HepG2 (cell line): ENCODE data around the gene ESYT1. TPM values are rescaled to one million over a fixed set of nuclear protein-coding genes. Genes with fewer than 3 reads are reported as not detected.

Experiments used
- ARNTL ChIP-seq: sonication (generic); formaldehyde crosslinking; IDR thresholded peaks from 2 replicates; pipeline ENCODE4 v1.4.0; 2020; ENCODE audit warnings: mild to moderate bottlenecking, missing genetic modification reagents
- HES4 ChIP-seq: sonication (generic); formaldehyde crosslinking; IDR thresholded peaks from 2 replicates; pipeline ENCODE4 v1.9.0; 2021; ENCODE audit warnings: mild to moderate bottlenecking, missing genetic modification reagents, borderline replicate concordance
- MED1 ChIP-seq: sonication (generic); formaldehyde crosslinking; IDR thresholded peaks from 2 replicates; pipeline ENCODE4 v1.4.0; 2020; ENCODE audit warnings: missing genetic modification reagents
- PHB2 ChIP-seq: fragments of 450-650 bp; IDR thresholded peaks from 2 replicates; pipeline ENCODE4 v1.6.1; 2018; ENCODE audit not compliant: partially characterized antibody
- SIN3B ChIP-seq: fragments of 150-350 bp; IDR thresholded peaks from 2 replicates; pipeline ENCODE4 v1.6.1; 2014; ENCODE audit warnings: low read length
- SOX13 ChIP-seq, 3 experiments: fragments of 450-650 bp in 1 of 3; sonication (generic) in 1 of 3; formaldehyde crosslinking in 1 of 3; IDR thresholded peaks in 2 of 3; conservative IDR thresholded peaks in 1 of 3; 2 replicates each; pipeline versions ENCODE4 v1.5.0 to v1.6.1; 2016 to 2020; ENCODE audit warnings: antibody characterized with exemption in 1 of 3, mild to moderate bottlenecking in 1 of 3, missing compliant biosample characterization in 1 of 3, missing genetic modification reagents in 1 of 3, moderate library complexity in 1 of 3
- SRSF9 ChIP-seq: fragments of 200-400 bp; formaldehyde crosslinking; IDR thresholded peaks from 2 replicates; pipeline ENCODE4 v1.6.1; 2018; ENCODE audit warnings: borderline replicate concordance, mild to moderate bottlenecking, low read depth, low read length; ENCODE audit not compliant: insufficient read depth, poor library complexity, severe bottlenecking
- TGIF2 ChIP-seq: IDR thresholded peaks from 2 replicates; pipeline ENCODE4 v1.6.1; 2016; ENCODE audit warnings: control low read depth, missing compliant biosample characterization
- ZFP90 ChIP-seq: sonication (generic); formaldehyde crosslinking; IDR thresholded peaks from 2 replicates; pipeline ENCODE4 v1.8.0; 2022; ENCODE audit warnings: missing genetic modification reagents, mild to moderate bottlenecking, inconsistent platforms, borderline replicate concordance
- ZNF326 ChIP-seq: sonication (generic); formaldehyde crosslinking; IDR thresholded peaks from 2 replicates; pipeline ENCODE4 v1.4.0; 2020; ENCODE audit warnings: missing genetic modification reagents, borderline replicate concordance
- ZNF331 ChIP-seq: sonication (generic); formaldehyde crosslinking; IDR thresholded peaks from 2 replicates; pipeline ENCODE4 v1.4.0; 2020; ENCODE audit warnings: missing genetic modification reagents
- ZNF33B ChIP-seq: sonication (generic); formaldehyde crosslinking; IDR thresholded peaks from 2 replicates; pipeline ENCODE4 v1.5.1; 2020; ENCODE audit warnings: mild to moderate bottlenecking, missing genetic modification reagents
- ZNF451 ChIP-seq: sonication (generic); formaldehyde crosslinking; IDR thresholded peaks from 2 replicates; pipeline ENCODE4 v1.5.0; 2020; ENCODE audit warnings: mild to moderate bottlenecking, missing genetic modification reagents
- polyA plus RNA-seq, 8 experiments: library from polyadenylated mRNA; depleted of rRNA in 3 of 8; stranded (reverse) in 7 of 8; unstranded in 1 of 8; fragments of >200 nt; fragmentation: Illumina TruSeq in 4 of 8; extraction: Trizol in 4 of 8; gene quantifications; 2 replicates each; pipeline versions ENCODE4 v1.2.1 to v1.2.3, GENCODE V29; 2011 to 2016; ENCODE audit warnings: low read depth in 4 of 8, missing spikeins in 1 of 8, mixed read lengths in 1 of 8; ENCODE audit not compliant: insufficient read depth in 1 of 8
- total RNA-seq, 5 experiments: library from RNA; depleted of rRNA; stranded (reverse); fragments of >200 nt; fragmentation: Illumina TruSeq; extraction: Trizol; gene quantifications; 2 replicates each; pipeline ENCODE4 v1.2.3, GENCODE V29; 2016; ENCODE audit warnings: low read depth in 1 of 5
- TF ChIP-seq, protein P1 (sequence below): sonication (generic); formaldehyde crosslinking; IDR thresholded peaks from 2 replicates; pipeline ENCODE4 v1.5.1; 2020; ENCODE audit warnings: mild to moderate bottlenecking, moderate library complexity, missing genetic modification reagents
- TF ChIP-seq, protein P2 (sequence below), 2 experiments: fragments of 450-650 bp in 1 of 2; sonication (generic) in 1 of 2; formaldehyde crosslinking; IDR thresholded peaks; 2 replicates each; pipeline versions ENCODE4 v1.5.0 to v1.8.0; 2020 to 2022; ENCODE audit warnings: mild to moderate bottlenecking in 1 of 2, missing genetic modification reagents in 1 of 2
- TF ChIP-seq, protein P3 (sequence below): IDR thresholded peaks from 2 replicates; pipeline ENCODE4 v1.6.1; 2016; ENCODE audit warnings: low read depth, missing genetic modification reagents, missing compliant biosample characterization
- TF ChIP-seq, protein P4 (sequence below): sonication (generic); formaldehyde crosslinking; IDR thresholded peaks from 2 replicates; pipeline ENCODE4 v1.5.0; 2020; ENCODE audit warnings: mild to moderate bottlenecking, missing genetic modification reagents, borderline replicate concordance

The ESYT1 gene
- total and polyA plus RNA-seq, 2 of the 13 experiments (the other 11 are each of a cell fraction or from before 2014, with no cell fraction given): 66.9 to 71.0 TPM

DNA sequence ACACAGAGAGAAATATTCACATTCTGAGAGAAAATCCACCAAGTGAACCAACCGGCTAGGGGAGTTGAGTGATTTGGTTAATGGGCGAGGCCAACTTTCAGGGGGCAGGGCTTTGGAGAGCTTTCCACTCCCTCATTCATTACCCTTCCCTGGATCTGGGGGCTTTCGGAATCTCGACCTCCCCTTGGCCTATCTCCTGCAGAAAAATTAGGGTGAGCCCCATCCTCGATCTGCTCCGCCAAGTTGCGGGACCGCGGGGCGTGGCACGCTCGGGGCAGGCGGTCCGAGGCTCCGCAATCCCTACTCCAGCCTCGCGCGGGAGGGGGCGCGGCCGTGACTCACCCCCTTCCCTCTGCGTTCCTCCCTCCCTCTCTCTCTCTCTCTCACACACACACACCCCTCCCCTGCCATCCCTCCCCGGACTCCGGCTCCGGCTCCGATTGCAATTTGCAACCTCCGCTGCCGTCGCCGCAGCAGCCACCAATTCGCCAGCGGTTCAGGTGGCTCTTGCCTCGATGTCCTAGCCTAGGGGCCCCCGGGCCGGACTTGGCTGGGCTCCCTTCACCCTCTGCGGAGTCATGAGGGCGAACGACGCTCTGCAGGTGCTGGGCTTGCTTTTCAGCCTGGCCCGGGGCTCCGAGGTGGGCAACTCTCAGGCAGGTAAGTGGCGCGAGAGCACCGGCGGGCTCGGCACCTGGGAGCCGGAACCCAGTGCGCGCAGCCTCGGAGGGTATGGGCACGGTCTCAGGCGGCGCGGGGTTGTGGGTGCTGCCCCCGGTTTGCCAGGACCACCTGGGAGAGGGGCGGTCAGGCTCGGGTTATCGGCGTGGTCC, 48.1 kb upstream of the ESYT1 start, which contains the start of gene ERBB3 (continued):
- TF ChIP-seq, protein P1, sequence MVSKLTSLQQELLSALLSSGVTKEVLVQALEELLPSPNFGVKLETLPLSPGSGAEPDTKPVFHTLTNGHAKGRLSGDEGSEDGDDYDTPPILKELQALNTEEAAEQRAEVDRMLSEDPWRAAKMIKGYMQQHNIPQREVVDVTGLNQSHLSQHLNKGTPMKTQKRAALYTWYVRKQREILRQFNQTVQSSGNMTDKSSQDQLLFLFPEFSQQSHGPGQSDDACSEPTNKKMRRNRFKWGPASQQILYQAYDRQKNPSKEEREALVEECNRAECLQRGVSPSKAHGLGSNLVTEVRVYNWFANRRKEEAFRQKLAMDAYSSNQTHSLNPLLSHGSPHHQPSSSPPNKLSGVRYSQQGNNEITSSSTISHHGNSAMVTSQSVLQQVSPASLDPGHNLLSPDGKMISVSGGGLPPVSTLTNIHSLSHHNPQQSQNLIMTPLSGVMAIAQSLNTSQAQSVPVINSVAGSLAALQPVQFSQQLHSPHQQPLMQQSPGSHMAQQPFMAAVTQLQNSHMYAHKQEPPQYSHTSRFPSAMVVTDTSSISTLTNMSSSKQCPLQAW (CRISPR knock-in tag): peak; percentile 54
- TF ChIP-seq, protein P2, sequence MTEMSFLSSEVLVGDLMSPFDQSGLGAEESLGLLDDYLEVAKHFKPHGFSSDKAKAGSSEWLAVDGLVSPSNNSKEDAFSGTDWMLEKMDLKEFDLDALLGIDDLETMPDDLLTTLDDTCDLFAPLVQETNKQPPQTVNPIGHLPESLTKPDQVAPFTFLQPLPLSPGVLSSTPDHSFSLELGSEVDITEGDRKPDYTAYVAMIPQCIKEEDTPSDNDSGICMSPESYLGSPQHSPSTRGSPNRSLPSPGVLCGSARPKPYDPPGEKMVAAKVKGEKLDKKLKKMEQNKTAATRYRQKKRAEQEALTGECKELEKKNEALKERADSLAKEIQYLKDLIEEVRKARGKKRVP (CRISPR knock-in tag; IDR thresholded peaks at IDR 0.05): peak in 1 of 2 experiments; percentile 77; a peak in 2 of 4 replicates
- TF ChIP-seq ARNTL (no peak), SOX13 (IDR thresholded peaks at IDR 0.05) (no peak; the same call in 1 of the 2 replicates), SOX13 (CRISPR knock-in tag; conservative IDR thresholded peaks at IDR 0.05 in 1 of 2, IDR thresholded peaks at IDR 0.05 in 1 of 2) (peak in 1 of 2 experiments; percentile 65; a peak in 2 of 4 replicates), ZNF331 (0 out of 2 replicates have a peak, but pooled peaks have one; percentile 22), ZNF451 (CRISPR knock-in tag) (peak; percentile 56; the same call in 1 of the 2 replicates), ZFP90 (CRISPR knock-in tag) (0 out of 2 replicates have a peak, but pooled peaks have one; percentile 18), SRSF9 (no peak), SIN3B (no peak), HES4 (CRISPR knock-in tag) (peak; percentile 69; the same call in 1 of the 2 replicates), PHB2 (no peak), MED1 (CRISPR knock-in tag) (peak; percentile 81), ZNF33B (CRISPR knock-in tag) (0 out of 2 replicates have a peak, but pooled peaks have one; percentile 53), TGIF2 (CRISPR knock-in tag) (peak; percentile 65), ZNF326 (CRISPR knock-in tag) (no peak)
- TF ChIP-seq, protein P3, sequence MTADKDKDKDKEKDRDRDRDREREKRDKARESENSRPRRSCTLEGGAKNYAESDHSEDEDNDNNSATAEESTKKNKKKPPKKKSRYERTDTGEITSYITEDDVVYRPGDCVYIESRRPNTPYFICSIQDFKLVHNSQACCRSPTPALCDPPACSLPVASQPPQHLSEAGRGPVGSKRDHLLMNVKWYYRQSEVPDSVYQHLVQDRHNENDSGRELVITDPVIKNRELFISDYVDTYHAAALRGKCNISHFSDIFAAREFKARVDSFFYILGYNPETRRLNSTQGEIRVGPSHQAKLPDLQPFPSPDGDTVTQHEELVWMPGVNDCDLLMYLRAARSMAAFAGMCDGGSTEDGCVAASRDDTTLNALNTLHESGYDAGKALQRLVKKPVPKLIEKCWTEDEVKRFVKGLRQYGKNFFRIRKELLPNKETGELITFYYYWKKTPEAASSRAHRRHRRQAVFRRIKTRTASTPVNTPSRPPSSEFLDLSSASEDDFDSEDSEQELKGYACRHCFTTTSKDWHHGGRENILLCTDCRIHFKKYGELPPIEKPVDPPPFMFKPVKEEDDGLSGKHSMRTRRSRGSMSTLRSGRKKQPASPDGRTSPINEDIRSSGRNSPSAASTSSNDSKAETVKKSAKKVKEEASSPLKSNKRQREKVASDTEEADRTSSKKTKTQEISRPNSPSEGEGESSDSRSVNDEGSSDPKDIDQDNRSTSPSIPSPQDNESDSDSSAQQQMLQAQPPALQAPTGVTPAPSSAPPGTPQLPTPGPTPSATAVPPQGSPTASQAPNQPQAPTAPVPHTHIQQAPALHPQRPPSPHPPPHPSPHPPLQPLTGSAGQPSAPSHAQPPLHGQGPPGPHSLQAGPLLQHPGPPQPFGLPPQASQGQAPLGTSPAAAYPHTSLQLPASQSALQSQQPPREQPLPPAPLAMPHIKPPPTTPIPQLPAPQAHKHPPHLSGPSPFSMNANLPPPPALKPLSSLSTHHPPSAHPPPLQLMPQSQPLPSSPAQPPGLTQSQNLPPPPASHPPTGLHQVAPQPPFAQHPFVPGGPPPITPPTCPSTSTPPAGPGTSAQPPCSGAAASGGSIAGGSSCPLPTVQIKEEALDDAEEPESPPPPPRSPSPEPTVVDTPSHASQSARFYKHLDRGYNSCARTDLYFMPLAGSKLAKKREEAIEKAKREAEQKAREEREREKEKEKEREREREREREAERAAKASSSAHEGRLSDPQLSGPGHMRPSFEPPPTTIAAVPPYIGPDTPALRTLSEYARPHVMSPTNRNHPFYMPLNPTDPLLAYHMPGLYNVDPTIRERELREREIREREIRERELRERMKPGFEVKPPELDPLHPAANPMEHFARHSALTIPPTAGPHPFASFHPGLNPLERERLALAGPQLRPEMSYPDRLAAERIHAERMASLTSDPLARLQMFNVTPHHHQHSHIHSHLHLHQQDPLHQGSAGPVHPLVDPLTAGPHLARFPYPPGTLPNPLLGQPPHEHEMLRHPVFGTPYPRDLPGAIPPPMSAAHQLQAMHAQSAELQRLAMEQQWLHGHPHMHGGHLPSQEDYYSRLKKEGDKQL (CRISPR knock-in tag): no peak
- TF ChIP-seq, protein P4, sequence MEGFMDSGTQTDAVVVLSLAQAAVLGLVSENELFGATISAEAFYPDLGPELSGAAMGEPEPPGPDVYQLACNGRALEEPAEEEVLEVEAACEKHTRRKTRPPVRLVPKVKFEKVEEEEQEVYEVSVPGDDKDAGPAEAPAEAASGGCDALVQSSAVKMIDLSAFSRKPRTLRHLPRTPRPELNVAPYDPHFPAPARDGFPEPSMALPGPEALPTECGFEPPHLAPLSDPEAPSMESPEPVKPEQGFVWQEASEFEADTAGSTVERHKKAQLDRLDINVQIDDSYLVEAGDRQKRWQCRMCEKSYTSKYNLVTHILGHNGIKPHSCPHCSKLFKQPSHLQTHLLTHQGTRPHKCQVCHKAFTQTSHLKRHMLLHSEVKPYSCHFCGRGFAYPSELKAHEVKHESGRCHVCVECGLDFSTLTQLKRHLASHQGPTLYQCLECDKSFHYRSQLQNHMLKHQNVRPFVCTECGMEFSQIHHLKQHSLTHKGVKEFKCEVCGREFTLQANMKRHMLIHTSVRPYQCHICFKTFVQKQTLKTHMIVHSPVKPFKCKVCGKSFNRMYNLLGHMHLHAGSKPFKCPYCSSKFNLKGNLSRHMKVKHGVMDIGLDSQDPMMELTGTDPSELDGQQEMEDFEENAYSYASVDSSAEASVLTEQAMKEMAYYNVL (CRISPR knock-in tag): no peak
